Measurements from ENCODE around the gene KIF20B.
"Not testable (repeated sequence)": the region's sequence is repeated elsewhere in the genome, so short reads cannot be mapped to it uniquely, and the experiment has no call there.

The KIF20B gene

DNA sequence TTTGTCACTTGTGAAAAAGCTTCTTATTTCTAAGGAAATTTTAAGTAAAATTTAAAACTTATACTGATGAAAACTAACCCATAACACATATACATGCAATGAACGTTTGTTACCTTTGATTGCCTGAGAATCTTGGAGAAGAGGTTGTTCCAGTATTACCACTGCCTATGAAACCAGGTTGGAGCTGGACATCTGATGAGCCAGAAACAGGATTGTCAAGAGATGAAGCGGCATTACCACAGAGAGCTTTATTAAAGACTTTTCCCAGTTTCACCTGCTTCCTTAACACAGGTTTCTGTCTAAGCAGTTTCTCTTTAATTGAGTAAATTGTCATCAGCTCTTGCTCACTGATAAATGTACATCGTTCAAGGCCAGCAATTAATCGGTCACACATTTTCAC is 9.0 kb upstream of the KIF20B start:
- no peak for DNase-seq (ENCODE audit: low spot score)

DNA sequence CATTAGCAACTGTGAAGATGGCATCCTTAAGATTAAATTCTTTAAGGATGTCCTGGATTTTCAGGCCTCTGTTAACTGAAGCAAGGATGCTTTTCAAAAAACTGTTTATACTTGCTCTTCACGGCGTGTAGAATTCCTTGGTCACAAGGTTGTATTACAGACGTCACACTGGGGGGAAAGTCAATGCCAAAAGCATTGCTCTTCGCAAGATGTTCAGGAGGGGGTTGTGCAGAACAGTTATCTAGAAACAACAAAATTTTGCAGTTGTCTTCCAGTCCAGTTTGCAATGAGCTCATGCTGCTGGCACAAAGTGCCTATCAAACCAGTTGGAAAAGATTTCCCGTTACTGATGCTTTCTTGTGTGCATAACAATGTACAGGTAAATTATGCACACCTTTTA is 8.2 kb upstream of the KIF20B start:
- no peak for DNase-seq (ENCODE audit: low spot score)

DNA sequence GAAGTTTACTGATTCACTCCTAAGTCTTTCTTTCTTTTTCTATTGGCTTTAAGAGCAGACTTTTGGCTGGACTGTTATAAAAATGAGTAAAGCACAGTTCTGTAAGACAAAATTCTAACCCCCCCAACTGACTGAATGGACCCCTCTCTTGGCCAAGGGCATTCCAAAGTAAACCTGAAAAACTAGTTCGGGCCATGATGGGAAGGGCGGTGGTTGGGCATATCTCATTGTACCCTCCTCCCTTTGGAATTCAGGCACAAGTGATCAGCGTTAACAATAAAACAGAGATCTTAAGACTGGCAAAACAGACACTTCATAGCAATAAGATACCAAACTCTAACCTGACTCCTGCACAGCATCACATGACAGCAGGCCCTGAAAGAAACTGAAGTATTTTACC is 6.1 kb upstream of the KIF20B start:
- no peak for DNase-seq (ENCODE audit: low spot score)

DNA sequence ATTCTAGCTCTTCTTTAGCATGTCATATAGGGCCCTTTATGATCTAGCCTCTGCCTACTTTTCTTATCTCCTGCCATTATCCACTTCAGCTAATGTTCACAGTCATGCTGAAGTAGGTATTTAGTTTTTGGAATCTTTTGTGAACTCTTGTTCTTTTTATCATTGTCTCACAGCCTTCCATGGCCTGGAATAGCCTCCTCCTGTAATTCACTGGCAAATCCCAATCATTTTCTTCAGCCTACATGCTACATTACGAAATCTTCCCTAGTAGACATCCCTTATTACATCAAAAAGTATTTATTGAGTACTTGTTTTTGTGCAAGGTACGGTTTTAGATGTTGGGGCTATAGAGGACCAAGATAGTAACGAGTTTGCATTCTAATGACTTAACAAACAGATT is 3.4 kb upstream of the KIF20B start:
- no peak for DNase-seq (ENCODE audit: low spot score)

DNA sequence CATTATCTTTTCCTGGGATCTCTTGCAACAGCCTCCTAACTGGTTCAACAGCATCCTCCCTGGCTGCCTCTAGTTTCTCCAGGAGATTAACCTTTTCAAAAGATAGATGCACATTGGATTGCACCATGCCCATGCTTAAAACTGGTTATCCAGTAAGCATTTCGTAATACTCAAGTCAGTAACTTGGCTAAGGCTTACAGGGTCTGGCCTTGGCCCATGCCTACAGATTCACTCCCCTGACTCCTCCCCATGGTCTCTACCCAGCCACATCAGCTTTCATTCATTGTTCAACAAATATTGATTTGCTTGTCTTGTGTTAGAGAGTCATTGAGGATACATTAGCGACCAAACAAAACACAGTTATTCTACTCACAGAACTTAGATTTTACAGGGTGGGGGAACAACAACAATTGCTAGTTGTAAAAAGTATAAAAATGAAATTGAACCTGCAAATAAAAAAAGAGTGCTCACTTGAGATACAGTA is 1.8 kb upstream of the KIF20B start:
- DNase-seq (ENCODE audit: low spot score) = no peak

DNA sequence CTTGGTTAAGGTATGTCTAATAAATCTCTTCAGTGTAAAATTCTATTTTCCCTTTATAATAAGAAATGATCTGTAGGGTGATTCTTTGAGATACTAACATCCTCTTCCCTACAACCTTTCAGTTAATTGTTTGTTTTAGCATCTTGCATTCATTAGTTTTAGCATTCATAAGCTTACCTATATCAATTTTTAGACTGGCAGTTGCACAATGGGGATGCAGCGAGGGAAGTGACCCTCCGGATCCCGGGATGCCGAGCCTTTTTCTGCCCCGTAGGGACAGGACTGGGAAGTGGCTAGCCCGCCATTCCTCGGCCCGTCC is 508 bp upstream of the KIF20B start:
- DNase-seq (ENCODE audit: low spot score) = no peak

DNA sequence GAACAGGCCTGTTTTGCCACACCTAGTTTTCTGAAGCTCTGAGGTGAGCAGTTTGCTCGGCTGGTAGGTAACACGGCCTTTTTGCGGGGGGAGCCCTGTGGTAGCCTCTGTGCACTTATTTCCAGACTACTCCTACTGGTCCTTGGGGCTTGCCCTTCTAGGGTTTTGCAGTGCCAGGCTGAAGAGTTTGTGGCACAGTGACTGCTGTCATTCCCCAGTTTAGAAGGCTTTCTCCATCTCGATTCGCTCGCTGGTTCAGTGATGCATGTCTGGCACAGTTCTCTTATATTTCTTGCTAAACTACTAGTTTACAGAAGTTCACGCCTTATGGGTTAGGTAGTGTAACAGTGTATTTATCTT is 711 bp downstream of the KIF20B start:
- DNase-seq (ENCODE audit: low spot score) = no peak

DNA sequence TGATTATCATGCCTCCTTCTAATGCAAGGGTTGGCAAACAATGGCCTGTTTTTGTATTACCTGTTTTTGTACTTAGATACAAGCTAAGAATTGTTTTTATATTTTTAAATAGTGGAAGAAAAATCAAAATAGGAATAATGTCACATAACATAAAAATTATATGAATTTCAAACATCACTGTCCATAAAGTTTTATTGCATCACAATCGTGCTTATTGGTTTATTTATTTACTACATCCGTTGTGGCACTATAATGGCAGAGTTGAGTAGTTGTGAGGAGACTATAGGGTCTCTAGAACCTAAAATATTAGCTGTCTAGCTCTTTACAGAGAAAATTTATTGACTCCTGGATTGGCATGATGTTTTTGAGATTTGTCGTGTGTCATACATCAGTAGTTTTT is 4.1 kb downstream of the KIF20B start:
- no peak for DNase-seq (ENCODE audit: low spot score)

DNA sequence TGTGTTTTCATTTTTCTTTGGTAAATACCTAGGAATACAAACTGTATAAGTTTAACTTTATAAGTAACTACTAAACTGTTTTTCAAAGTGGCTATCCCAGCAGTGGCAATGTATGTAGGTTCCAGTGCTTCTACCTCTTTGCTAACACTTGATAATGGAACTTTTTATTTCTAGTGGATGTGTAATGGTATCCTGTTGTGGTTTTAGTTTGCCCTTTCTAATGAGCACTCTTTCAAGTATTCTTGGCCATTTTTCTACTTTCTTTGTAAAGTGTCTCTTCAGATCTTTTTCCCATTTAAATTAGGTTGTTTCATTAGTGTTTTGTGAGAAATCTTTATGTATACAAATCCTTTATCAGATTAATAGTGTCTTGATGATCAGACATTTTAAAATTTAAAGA is 4.6 kb downstream of the KIF20B start:
- no peak for DNase-seq (ENCODE audit: low spot score)

DNA sequence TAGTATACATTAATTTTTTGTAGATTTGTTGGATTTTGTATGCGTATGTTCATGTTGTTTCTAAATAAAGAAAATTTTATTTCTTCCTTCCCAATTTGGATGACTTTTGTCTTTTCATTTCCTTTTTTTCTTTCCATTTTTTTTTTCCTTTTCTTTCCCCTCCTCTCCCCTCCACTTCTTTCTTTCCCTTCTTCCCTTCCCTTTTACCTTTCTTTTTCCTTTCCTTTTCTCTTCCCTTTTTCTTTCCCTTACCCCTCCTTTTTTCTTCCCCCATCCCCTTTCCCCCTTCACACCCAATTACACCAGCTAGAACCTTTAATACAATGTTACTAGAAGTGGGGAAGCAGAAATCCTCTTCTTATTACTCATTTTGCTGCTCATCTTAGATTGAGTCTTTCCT is 6.0 kb downstream of the KIF20B start:
- no peak for DNase-seq (ENCODE audit: low spot score)

DNA sequence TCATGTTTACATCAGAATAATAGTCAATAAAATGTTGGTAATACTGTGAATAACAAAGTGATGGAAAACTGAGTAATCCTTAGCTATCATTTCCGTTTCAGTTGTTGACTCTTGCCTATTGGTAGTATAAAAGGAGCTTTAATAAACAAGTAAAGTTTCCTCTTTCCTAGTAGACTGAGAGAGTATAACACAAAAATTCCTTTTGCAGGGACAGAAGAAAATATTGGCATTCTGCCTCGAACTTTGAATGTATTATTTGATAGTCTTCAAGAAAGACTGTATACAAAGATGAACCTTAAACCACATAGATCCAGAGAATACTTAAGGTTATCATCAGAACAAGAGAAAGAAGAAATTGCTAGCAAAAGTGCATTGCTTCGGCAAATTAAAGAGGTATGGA is 9.4 kb downstream of the KIF20B start:
- DNase-seq (ENCODE audit: low spot score) = no peak

DNA sequence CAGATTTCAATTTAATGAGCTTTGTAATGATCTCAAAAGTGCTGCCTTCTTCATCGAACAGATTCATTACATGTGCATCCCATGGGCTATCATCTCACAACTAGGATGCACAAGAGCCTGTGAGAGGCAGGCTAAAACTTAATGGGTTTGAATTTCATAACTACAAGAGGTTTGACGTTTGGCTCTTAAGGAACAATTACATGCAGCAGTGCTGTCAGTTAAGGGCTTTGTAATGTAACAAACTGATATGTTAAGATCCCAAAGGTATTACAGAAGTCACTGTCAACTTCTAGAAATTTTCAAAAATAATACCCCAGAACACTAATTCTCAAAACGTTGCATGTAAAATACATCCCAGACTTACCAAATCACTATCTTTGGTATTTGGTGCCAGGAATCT is 33.2 kb downstream of the KIF20B start:
- no peak for DNase-seq (ENCODE audit: low spot score)

DNA sequence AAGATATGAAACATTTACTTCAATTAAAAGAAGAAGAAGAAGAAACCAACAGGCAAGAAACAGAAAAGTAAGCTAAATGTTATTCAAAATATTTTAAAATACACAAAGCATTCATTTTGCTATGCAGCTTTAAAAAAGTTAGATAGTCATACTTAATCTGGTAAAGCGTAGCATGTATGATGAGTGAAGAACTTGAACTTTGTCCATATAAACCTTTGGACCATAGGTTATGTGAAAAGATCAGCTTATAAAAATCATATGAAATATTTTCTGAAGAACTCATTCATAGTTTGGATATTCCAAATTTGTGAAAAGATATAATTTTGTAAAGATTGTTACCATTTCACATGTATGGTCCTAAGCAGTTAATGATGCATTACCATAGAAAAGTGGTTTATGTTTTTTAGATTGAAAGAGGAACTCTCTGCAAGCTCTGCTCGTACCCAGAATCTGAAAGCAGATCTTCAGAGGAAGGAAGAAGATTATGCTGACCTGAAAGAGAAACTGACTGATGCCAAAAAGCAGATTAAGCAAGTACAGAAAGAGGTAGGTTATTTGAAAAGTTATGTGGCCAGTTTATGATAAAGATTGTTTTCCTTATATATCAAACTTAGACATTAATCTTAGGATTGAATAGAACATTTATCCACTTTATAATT is 37.3 kb downstream of the KIF20B start:
- no peak for DNase-seq (ENCODE audit: low spot score)

DNA sequence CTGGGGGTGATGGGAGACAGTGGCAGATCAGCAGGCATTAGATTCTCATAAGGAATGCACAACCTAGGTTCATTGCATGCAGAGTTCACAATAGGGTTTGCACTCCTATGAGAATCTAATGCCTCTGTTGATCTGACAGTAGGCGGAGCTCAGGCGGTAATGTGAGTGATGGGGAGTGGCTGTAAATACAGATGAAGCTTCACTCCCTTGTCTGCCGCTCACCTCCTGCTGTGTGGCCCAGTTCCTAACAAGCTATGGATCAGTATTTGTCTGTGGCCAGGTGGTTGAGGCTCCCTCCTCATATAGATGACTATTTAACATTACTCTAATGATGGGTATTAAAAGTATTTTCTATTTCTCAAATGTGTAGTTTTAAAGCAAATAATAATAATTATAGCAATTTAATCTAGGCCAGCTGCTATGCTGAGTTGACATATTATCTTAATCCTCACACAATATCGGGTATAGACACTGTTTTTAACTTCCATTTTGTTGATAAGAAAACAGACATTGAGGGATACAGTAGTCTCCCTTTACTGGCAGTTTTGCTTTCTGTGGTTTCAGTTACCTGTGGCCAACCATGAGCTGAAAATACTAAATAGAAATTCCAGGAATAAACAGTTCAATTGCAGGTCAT is 39.9 kb downstream of the KIF20B start:
- no peak for DNase-seq (ENCODE audit: low spot score)

DNA sequence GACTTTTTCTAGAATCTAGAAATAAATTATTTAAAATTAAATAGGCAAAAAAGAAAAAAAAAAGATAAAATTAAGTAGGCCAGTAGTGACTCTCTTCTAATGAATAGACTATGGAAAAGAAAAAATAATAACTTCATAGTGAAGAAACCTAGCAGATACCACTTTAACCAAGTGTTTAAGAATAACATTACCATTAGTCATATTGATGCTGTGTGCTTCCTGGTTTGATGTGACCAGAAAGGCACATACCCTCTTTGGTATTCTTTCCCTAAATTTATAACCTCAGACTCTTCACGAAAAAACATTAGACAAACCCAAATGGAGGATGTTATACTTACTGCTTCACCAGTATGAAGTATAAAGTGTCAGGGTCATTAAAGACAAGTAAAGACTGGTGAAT is 42.6 kb downstream of the KIF20B start:
- DNase-seq (ENCODE audit: low spot score) = no peak

DNA sequence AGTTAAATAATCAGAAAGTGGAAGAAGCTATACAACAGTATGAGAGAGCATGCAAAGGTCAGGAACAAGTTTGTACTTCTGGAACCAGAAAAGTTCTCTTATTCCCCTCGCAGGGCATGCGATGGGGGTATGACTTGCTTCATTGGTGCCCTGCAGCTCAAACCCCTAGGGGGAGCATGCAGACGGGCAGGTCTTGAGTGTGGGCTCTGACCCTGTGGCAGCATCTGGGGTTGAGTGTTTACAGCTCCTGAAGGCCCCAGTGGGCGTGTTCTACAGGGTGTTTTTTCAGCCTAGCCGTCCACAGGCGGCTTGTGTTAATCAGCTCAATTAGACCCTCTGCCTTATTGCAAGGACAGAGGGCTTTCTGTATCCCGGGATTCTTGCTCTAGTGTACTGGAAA is 44.5 kb downstream of the KIF20B start:
- DNase-seq (ENCODE audit: low spot score) = no peak

DNA sequence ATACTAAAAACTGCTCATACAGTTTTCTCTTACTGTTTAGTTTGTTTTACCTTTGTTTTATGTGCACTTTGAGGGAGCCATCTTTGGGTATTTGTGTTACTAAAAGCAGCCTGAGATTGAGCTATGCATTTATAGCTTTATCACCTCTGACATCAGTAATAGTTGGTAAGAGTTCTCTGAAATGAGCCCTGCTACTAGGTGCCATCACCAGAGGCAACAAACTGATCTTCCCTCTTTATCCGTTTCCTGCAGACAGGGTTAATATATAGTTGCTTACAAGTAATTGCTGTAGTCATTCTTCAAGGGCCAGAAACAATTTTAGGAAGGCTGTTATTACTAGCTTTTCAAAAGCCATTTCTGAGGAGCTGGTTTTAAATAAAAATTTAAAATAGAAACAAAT is 49.1 kb downstream of the KIF20B start:
- no peak for DNase-seq (ENCODE audit: low spot score)

DNA sequence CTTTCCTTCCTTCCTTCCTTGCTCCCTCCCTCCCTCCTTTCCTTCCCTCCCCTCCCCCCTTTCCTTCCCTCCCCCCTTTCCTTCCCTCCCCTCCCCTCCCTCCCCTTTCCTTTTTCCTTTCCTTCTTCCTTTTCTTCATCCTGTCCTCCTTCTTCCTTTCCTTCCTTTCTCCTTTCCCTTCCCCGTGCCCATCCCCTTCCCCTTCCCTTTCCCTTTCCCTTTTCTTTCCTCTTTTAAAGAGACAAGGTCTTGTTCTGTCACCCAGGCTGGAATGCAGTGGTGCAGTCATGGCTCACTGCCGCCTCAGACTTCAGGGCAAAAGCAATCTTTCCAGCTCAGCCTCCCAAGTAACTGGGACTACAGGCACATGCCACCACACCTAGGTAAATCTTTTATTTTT is 54.0 kb downstream of the KIF20B start:
- no peak for DNase-seq (ENCODE audit: low spot score)

DNA sequence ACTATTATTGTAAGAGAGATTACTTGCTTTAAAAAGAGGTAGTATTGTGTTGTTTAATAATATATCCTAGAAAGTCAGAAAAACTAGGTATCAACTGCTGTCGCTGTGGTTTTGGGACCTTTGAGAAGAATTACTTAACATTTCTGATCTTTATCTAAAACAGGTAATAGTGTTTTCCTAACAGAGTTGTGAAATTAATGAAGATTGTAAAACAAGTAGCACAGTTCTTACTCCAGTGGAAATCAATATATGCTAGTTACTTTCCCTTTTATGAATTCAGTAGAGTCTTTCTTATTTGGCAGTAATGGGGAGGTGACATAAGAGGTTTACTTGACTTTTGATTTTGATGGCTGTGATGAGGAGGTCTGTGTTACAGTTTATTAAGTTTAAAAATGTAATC is 58.1 kb downstream of the KIF20B start:
- DNase-seq (ENCODE audit: low spot score) = no peak

DNA sequence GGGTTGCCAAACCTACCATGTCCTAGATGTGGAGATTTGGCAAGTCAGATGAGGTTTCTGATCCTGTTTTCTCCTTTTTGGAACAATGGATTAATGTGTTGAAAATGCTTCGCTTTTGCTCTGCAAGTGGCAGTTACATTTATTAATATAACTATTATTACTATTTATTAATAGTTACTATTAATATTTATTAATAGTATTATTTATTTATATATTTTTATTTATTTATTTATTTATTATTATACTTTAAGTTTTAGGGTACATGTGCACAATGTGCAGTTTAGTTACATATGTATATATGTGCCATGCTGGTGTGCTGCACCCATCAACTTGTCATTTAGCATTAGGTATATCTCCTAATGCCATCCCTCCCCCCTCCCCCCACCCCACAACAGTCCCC is 62.3 kb downstream of the KIF20B start:
- not testable (repeated sequence) for DNase-seq (ENCODE audit: low spot score)

DNA sequence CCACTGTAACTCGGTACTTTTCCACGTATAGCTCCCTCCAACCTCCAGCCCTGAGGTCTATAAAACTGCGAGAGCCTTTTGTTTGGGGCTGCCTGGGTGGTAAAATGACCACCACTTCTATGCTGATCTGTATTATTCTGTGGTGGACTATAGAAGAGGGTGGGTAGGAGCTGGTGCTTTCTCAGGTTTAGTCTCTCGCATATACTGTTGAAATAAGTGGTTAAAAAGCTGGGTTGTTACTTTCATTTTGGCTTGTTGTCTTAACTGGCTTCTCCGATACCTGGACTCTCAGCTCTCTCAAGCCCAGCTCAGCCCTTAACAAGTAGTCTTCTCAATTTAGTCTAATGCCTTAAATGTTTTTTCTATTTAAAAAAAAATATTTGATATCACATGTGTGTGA is 70.3 kb downstream of the KIF20B start:
- DNase-seq (ENCODE audit: low spot score) = no peak

DNA sequence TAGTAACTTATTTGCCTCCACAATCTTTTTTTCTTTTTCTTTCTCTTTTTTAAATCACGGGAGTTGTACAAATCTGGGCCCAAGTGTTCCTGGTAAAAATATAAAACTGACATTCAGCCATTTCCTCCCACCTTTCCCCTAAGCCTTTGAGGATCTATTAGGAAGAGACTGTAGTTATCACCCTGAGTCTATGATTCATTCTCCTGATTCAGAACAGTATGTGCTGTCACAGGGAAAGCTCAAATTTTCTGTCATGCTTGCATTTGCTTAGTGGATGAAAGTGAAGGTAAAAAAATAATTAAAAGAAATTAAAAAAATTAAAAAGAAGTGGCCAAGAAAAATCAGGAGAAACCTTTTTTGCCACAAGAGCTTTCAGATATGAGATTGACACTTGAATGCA is 71.7 kb downstream of the KIF20B start:
- DNase-seq (ENCODE audit: low spot score) = no peak

DNA sequence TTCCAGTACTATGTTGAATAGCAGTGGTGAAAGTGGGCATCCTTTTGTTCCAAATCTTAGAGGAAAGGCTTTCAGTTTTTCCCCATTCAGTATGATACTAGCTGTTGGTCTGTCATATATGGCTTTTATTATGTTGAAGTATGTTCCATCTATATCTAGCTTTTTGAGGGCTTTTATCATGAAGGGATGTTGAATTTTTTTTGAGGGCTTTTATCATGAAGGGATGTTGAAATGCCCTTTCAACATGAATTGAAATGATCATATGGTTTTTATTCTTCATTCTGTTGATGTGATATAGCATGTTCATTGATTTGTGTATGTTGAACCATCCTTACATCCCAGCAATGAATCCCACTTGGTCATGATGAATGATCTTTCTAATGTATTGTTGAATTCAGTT is 75.3 kb downstream of the KIF20B start:
- no peak for DNase-seq (ENCODE audit: low spot score)

DNA sequence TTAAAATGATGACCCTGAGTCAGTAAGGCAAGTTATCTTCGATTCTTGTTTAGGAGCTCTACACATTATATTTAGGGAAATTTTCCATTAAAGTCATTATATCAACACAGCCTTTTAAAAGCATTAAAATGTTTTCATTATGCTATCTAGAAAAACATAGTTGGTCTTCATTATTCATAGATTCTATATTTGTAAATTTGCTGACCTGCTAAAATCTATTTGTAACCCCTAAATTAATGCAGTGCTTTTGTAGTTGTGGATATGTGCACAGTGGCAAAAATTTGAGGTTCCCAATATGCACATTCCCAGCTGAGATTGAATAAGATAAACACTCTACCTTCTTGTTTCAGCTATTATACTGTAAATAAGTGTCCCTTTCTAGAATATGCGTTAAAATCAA is 81.1 kb downstream of the KIF20B start:
- no peak for DNase-seq (ENCODE audit: low spot score)

DNA sequence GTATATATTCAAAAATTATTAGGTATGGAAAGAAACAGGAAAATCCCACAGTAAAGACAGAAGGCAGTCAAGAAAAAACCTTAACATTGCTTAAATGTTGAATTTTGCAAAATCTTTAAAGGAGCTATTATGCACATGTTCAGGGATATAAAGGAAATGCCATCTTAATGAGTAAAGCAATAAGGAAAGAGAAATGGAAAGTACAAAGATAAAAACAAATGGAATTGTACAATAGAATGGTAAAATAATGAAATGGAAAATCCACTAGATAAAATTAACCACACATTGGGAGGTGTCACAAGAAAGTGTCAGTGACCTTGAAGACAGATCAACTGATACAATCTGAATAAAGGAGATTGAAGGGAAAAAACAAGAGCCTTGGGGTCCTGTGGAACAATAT is 82.0 kb downstream of the KIF20B start:
- DNase-seq (ENCODE audit: low spot score) = no peak
